Activated effector memory CD4-positive, alpha-beta T cell treated with anti-CD3 and anti-CD28 coated beads, Interleukin-2, amount 50 U/mL, for 16 hours (primary cell): ENCODE results near the gene RAB11FIP5.
"Not testable (repeated sequence)": the region's sequence is repeated elsewhere in the genome, so short reads cannot be mapped to it uniquely, and the experiment has no call there.

Experiments
- DNase-seq: peaks from one replicate; pipeline ENCODE4 v3.0.0-alpha.2; 2020

The RAB11FIP5 gene

DNA sequence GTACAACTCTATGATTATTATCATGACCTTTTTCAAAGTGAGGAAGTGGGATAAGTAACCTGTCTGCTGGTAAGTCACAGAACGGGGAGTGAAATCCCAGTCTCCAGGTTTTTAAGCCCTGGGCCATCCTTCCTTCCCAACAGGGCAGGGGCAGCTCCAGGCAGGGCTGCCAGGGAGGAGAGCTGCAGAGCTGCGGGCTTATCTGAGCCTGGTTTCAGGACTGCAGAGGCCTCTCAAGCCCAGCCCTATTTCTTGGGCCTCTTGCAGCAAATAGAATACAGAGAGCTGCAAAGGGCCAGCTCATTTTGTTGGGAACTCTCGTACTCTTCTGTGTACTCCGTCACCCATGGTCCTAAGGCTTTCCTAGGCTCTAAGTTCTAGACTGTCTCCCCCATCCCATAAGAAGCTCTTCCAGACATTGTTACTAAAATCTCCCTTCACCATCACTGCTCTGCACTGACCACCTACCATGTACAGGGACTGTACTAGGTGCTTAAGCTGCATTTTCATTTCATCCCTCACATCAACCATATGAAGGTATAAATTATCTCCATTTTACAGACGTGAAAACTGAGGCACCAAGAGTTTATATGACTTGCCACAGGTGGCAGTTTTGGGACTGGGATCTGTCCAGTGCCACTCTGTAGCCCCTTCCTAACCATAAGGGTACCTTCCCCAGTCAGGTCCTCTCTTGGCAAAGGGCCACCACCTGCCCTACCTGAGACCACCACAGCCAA is 3.1 kb downstream of the RAB11FIP5 start:
- no peak for DNase-seq

DNA sequence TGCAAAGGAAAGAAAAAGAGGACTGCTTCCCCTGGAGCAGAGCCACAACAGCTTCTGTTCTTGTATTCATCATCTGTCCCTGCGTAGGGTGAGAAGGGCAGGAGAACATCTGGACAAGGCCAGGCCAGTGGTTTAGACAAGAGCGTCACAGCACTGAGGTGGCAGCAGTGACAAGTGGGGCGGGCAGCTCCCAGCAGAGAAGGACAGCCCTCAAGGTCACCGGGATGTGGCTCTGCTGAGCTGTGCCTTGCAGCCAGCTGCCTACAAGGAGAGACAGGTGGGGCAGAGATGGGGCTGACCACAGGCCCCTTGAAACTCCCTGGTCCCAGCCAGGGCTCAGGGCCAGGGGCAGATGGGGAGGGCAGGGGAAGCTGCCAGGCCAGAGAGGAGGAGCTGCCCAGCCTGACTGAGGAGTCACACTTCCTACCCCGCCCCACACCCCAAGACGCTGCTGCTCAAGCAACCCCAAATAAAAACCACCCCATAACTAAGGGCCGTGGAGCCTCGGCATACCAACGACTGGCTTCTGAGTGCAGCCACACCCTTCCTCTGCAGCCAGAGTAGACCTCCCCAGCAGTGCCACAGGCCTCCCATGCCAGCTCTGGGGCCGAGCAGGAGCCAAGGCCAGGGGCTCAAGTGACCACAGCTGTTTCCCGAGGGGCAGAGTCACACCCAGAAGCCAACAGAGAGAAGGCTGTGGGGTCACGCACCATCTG is 5.4 kb downstream of the RAB11FIP5 start:
- DNase-seq: peak; percentile 67

DNA sequence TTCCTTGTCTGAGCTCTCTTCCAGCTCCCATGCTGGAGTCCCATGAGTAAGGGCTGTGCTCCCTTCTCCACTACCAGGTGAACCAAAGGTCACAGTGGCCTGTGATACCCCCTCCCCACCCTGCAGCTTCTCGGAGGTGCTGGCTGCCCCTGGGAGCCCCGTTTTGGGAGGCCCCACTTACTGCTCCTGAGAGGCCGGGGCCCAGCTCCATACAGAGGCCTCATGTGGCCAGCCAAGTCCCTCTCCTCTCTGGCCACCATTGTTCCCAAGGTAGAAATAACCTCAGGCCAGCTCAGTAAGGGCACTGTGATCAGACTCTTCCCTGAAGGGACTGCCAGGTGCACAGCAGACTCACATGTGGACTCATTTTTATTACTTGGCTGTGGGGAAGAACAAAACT is 6.0 kb downstream of the RAB11FIP5 start:
- DNase-seq: peak; percentile 58

DNA sequence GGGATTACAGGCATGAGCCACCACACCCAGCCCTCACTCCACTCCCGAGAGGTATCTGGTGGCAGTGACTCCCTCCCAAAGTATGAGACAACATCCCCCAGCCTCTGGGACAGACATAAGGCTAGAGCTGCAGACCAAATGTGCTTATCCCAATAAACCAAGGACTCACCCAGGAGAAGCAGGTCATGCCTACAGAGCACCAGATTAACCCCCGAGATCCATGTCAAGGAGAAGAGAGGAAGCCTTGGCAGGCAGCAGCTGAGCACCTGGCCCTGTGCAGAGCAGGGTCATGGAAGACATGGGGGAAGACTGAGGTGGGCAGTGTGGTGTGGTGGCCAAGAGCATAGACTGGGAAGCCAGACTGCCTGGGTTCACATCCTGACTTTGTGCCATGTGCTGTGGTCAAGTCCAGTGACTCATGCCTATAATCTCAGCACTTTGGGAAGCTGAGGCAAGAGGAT is 7.2 kb downstream of the RAB11FIP5 start:
- peak; percentile 33 for DNase-seq

DNA sequence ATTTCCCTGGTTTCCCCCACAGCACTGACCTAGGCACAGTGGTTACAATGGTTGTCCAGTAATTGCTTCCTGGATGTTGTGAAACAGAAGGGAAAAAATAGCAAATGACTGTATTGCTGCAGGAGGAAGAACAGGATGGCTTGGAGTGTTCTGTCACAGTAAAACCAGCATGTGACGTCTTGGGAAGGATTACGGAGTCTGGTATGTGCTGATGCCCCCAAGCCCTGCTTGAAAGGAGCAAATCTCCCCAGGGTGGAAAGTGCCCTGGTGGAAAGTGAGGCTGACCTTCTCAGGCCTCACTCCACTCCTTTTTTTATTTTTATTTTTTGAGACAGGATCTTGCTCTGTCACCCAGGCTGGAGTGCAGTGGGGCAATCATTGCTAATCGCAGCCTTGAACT is 7.8 kb downstream of the RAB11FIP5 start:
- DNase-seq: no peak

DNA sequence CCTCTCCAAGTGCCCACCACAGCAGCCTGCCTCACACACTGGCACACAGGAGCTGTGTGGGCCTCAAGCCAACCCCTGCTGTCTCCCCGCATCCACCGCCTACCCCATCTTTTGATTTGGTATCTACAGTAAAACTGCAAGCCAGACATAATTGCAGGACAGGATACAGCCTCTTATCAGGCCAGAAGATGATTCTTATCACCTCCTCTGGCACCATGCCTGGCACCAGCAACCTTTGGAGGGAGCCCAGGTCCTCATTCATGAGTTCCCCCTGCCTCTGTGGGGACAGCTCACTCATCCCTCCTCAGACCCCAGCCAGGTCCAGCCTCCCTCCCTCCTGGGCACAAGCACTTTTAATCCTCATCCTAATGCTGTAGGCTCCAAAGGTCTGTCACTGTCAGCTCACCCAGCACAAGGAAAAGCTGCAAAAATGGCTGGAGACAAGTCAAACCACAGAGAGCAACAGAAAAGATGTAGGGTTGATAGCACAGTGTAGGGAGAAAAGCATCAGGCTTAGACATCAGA is 9.7 kb downstream of the RAB11FIP5 start:
- DNase-seq: peak; percentile 65

DNA sequence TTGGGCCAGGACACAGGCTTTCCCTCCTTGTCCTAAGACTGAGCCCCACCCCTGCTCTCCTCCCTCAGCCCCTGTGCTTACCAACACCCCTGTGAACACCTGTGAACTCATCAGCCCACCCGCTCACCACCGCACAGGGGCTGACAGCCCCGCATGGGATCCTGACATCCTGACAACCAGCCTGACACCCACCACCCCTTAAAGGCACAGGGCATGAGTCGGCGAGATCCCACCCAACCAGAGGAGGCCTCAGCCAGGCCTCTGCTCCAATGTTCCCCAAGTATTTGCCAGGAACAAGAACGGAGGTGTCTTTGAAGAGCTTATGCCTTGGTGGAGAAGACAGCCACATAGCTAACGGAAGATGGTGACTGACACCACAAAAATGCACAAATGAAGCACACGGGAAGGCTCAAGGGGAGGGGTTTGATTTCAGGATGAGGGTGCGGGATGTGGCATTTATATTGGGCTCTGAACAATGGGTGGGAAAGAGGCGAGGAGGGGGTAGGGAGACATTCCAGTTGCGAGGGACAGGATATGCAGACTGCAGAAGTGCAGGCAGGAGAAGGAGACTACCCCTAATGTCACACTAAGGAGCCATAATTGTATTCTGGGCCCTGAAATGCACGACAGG is 11.0 kb downstream of the RAB11FIP5 start:
- peak; percentile 28 for DNase-seq

DNA sequence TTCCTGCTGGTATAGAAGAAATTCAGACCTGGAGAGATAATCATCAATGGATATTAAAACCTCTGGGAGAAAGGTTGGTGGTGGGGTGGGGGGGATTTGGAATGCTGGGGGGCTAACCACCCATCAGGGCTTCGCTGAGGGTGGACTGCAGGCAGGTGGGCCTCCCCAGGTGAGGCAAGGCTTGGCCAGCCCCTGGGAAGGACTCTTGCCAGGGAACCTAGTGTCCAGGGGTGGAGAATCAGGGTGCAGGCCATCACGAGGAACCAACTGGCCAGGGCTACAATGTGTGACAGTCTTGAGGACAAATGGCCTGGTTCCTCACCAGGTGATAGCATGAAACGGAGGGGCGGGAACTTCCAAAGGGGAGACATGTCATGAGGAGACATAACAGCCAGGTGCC is 11.8 kb downstream of the RAB11FIP5 start:
- peak; percentile 19 for DNase-seq

DNA sequence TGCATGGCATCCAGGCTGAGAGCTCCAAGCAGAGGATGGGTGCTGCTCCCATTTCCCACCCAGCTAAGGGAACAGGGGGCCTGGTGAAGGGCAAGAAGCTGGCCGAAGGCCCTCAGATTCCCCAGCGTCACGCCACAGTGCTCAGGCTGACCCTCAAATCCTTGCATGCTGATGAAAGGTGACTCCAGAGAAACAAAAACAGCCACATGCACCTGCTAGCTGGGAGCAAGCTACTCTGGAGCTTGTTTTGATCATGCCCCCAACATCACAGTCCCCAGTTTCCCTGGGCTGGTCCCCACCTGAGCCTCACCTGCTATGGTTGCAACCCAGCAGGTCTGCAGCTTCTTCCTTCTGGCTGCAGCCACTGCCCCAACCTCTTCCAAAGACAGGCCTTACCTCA is 13.3 kb downstream of the RAB11FIP5 start:
- no peak for DNase-seq

DNA sequence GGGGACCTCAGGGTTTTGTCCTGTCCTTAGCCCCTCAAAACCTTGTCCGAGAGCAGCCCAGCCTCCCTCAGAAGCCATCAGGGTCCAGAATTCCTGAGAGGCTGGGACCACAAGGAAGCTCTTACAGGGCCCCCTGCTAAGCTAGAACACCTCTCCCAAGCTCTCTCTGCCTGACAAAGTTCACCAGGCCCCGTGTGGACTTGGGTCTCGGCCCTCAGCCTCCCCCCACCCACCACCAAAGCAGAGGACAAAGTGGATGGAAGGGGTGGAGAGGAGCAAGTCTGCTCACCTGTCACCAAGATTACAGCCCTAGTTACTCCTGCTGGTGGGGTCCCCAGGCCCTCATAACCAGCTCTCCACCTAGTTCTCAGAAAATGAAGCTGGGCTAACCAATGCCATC is 16.8 kb downstream of the RAB11FIP5 start:
- DNase-seq: no peak

DNA sequence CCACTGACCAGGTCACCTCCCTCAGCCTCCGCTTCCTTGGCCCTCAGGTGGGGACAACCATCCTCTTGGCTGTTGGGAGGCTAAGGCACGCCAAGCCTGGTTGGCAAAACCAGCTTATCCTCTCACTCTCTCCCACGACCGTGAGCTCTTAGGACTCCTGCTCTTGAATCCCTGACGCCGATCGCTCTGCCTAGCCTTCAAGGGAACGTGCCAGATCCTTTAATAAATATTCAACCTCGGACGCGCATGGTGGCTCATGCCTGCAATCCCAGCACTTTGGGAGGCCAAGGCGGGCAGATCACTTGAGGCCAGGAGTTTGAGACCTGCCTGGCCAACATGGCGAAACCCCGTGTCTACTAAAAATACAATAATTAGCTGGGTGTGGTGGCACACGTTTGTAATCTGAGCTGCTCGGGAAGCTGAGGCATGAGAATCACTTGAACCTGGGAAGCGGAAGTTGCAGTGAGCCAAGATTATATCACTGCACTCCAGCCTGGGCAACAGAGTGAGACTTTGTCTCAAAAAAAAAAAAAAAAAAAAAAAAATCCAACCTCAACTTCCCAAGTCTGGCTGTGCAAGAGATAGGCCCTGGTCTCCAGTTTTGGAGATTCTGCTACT is 19.0 kb downstream of the RAB11FIP5 start:
- not testable (repeated sequence) for DNase-seq

DNA sequence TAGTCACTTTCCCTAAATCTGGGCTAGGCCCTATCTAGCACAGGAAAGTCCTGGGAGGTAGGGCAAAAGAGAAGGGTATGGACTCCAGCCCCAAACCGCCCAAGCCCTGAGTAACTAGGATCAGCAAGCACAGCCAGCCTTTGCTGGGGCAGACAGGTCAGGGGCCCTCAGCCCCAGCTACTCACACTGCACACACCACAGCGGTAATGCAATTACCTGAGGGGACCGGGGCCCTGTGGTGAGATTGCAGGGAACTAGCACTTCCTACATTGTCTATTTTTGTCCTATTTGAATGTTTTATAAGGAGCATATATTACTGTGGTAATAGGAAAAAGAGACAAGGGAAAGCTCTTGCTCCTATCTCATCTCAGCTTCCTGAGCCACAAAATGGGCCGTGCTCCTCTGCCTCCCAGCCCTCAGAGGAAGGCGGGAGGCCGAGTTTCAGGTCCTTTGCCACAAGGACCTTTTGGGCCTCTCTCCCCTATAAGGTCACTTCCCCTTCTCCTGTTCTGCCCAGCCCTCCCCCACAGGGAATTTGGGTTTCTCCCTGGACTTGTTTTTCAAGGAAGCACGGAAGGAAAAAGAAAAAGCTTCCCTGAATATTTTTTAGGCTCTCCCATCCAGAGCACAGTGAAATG is 20.5 kb downstream of the RAB11FIP5 start:
- no peak for DNase-seq

DNA sequence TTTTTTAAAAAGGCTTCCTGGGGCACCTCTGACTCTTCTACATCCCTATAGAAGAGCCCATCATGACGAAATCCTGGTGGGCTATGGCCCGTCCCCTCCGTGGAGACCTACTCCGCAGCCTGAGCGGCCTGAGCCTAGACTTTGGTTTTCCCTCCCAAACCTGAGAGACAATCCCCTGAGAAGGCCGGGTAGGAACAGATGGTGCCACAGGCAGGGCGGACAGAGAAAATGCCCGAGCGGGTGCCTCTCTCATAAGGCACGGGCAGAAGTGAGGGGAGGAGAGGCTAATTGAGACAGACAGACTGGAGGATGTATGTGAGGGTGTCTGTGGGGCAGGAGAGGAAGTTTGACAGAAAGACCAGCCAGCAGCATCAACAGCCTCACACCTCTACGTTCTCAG is 21.1 kb downstream of the RAB11FIP5 start:
- DNase-seq: no peak

DNA sequence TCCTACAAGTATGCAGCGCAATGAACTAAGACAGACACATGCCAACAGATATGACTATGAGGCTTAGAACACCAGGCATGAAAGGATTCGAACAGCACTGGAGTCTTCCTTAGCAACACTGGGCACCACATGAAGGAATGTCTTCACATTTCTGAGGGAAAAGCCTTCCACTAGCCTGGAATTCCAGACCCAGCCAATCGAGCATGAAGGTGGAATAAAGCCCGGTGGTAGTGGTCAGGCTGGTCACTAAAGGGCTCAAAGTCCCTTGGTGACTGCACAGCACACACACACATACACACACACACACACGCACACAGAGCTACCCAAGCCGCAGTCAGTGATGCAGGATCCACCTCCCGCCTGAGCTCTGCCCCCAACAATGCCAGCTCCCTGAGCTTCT is 21.6 kb downstream of the RAB11FIP5 start:
- DNase-seq: no peak

DNA sequence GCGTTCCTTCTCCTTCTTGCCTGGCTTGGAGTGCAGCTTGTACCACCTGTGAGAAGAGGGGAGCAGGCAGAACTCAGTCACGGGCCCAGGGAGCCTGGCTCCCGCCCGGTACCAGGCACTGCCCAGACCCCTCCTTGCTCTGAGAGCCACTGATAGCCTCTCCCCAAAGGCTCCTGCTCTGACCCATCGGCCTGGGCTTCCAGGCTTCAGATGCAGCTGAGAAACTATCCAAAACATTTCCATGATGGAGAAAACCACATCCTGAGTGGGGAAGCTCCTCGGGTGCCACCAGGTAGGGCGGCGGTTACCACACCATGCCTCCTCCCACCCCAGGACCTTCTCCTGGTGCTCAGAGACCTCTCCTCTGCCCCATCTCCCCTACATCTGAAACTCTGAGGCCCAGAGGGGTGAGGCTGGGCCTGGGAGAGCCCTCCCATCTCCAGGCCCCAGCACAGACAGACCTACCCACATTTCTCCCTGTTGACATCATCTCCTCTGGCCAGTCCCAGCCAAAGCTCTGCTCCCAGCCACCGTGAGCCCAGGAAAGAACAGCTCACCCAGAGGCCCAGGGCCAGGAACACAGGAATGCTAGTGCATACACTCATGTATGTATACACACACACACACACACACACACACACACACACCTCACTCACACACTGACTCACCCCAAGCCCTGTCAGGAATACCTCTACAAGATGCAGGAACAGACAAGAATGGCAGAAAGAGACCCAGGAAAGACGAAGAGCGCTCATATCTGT is 23.3 kb downstream of the RAB11FIP5 start:
- no peak for DNase-seq

DNA sequence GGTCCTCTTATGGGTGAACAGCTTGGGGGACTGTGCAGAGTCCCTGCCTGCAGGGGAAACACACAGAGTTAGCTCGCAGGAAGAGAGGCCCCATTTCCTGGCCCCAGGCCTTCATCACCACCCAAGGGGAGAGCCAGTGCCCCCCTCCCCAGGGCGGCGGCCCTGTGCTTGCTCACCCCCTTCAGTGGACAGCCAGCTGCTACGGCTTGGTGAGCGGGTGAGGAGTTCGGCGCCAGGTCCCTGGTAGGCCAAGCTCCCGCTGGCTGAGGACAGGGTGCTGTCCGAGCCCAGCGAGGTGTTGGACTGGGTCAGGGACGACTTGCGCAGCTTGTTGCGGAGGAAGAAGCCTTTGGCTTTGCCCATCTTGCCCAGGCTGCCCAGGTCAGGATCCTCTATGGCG is 24.0 kb downstream of the RAB11FIP5 start:
- DNase-seq: no peak

DNA sequence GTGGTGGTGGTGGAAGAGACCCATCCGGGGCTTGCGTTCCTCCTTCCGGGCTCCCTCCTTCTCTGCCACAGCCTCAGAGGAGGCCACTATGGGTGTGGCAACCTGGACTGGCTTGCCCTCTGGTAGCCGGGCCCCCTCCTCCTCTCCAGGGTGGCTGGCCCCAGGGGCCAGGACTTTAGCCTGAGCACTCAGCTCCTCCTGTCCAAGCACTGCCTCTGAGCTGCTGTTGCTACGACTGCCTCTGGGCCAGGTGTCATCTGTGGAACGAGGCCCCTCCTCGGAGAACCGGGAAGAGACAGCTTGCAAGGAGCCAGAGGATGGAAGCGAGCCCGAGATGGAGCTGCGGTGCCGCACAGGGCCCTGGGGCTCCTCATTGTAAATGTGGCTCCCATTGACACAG is 24.5 kb downstream of the RAB11FIP5 start:
- no peak for DNase-seq

DNA sequence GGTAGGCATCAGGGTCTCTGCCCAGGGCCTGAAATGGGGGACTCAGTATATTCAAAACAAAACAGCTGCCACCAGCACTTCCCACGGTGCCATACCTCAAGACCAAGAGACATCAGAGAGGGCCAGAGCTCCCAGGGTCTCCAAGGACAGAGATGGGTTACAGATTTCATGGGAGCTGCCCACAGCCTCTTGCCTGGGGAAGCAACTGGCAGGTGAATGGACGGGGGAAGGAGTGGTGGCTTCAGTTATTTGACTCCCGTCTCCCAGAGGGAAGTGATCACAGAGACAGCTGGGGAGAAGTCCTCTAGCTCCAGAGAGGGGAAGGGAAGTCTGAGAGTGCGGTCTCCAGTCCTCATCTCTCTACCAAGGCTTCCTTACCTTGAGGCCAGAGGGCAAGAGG is 25.4 kb downstream of the RAB11FIP5 start:
- DNase-seq: no peak

DNA sequence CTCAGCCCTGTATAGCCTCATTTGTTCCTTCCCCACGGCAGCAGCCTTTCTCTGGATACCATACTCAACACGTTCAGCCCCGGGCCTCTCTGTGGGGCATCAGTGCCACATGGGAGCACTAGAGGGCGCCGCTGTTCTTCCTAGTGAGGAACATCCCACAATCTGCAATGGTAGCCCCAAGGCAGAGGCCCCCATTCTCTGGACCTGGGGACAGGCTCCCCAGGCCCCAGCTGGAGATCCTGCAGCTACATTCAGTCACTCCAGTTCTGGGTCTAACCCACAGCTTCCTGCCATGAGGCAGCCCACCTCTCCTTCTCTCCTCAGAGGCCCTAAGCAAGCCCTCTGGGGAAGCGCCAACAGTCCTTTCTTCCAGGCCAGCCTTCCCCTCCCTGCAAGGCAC is 27.1 kb downstream of the RAB11FIP5 start:
- DNase-seq: peak; percentile 92

DNA sequence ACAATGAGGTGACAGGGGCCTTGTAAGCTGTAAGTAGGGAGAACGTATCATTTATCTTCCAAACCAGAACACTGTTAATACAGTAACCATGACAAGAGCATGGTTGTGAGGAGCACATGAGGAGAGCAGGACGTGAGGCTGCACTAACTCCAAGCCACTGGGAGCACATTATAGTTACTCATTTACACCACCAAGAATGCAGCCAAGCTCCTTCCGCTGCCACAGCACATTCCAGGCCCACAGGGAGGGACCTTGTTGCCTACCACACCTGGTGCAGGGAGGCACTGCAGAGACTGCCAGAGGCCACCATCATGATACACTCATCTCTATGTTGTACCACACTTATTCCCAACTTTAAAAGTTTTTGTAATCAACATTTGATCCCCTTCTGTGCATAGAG is 27.8 kb downstream of the RAB11FIP5 start:
- DNase-seq: no peak

DNA sequence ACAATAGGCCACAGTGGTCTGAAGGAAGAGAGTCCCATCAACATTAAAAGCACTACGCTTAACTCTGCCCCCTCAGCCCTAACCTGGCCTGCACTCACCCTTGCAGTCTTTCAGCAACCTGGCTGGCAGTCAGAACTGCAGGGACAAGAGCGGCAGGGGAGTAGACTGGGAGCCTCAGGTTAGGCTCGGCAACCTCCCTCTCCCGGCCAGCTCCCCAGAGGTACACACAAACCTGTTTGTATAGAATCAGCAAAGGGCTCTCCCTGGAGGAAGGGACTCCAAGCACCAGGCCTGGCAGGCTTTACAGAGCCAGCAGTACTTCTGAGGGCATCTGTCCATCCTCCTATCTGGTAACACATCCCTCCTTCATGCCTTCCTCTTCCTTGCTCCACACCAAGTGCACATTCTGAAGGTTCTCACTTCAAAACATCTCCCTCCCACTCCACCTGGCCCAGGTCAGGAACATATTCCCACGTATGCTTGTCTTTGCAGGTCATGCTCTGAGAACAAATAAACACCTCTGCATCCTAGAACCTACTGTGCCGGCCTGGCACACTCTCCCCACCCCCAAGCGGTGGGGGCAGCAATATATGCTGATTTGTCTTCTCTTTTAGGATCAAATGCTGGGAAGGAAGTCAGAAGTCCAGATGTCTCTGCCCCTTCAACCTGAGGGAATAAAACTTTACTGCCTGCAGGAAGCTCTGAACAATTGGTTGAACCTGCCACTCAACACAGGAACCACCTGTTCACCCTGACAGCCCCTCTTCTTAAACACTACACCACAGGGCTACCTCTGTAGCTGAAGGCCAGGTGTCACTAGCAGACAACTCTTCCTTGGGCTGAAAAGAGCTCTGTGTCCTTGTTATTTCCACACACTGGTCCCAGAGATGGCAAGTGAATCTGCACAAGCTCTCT is 28.6 kb downstream of the RAB11FIP5 start:
- no peak for DNase-seq
